Ectodermal cell (in vitro differentiated cells): Measurements from ENCODE around the gene QPCTL.

Experiments used
- H3K27ac ChIP-seq: 2 replicates; pipeline ENCODE4 v1.7.0; 2013; ENCODE audit warnings: mild to moderate bottlenecking, low read depth, low read length; ENCODE audit not compliant: insufficient read depth, poor library complexity, severe bottlenecking
- H3K27me3 ChIP-seq: 2 replicates; pipeline ENCODE4 v1.7.0; 2013; ENCODE audit warnings: mild to moderate bottlenecking, low read length; ENCODE audit not compliant: insufficient read depth, control insufficient read depth, poor library complexity, severe bottlenecking
- H3K36me3 ChIP-seq: one replicate; pipeline ENCODE4 v1.7.0; 2013; ENCODE audit warnings: low read length; ENCODE audit not compliant: control insufficient read depth, insufficient read depth
- H3K4me1 ChIP-seq: one replicate; pipeline ENCODE4 v1.7.0; 2013; ENCODE audit warnings: low read length; ENCODE audit not compliant: control insufficient read depth, insufficient read depth
- H3K4me3 ChIP-seq: 2 replicates; pipeline ENCODE4 v1.7.0; 2013; ENCODE audit warnings: low read depth, low read length, control low read depth; ENCODE audit not compliant: insufficient read depth
- H3K9me3 ChIP-seq: 2 replicates; pipeline ENCODE4 v1.7.0; 2013; ENCODE audit warnings: mild to moderate bottlenecking, low read length, moderate library complexity; ENCODE audit not compliant: control insufficient read depth
- WGBS, 2 experiments: methylation state at CpG; one replicate each; pipeline ENCODE4 v1.1.7; 2013; ENCODE audit warnings: missing lambda C conversion rate in 2 of 2; 5-methylcytosine and 5-hydroxymethylcytosine counted together

Gene QPCTL

GRCh38 chr19:45701676-45702075 is 9.2 kb downstream of the QPCTL start:
- 92 to 93% methylated on average over 7 of the region's 7 CpGs for WGBS, 2 experiments
- H3K36me3 ChIP-seq, result peaks cover 17% of the 10 kb centered on the region
- H3K4me1 ChIP-seq, result no peaks in the 10 kb centered on the region
- H3K27me3 ChIP-seq, result no peaks in the 10 kb centered on the region
- H3K27ac ChIP-seq, result no peak overlapping the region
- H3K9me3 ChIP-seq, result no peaks in the 10 kb centered on the region
- no peak overlapping the region for H3K4me3 ChIP-seq

- peak overlapping the region; percentile 16 for H3K27ac ChIP-seq
- 86% methylated on average over 9 of the region's 9 CpGs for WGBS, 2 experiments
- no peaks in the 10 kb centered on the region for H3K4me1 ChIP-seq
- H3K27me3 ChIP-seq, result no peaks in the 10 kb centered on the region
- H3K36me3 ChIP-seq, result peaks cover 15% of the 10 kb centered on the region
- no peak overlapping the region for H3K4me3 ChIP-seq
- H3K9me3 ChIP-seq, result no peaks in the 10 kb centered on the region
Measured at GRCh38 chr19:45705115-45705514, 12.6 kb downstream of the QPCTL start.

- no peak overlapping the region for H3K4me3 ChIP-seq
- H3K9me3 ChIP-seq, result no peaks in the 10 kb centered on the region
- H3K27ac ChIP-seq, result no peak overlapping the region
- 82 to 87% methylated on average over 12 of the region's 12 CpGs for WGBS, 2 experiments
- no peaks in the 10 kb centered on the region for H3K4me1 ChIP-seq
- peaks cover 15% of the 10 kb centered on the region for H3K36me3 ChIP-seq
- no peaks in the 10 kb centered on the region for H3K27me3 ChIP-seq
Measured at GRCh38 chr19:45705710-45706415, 13.4 kb downstream of the QPCTL start.

GRCh38 chr19:45710356-45711130 is 18.1 kb downstream of the QPCTL start:
- Histone ChIP-seq H3K27ac (no peak overlapping the region), H3K9me3 (no peaks in the 10 kb centered on the region), H3K27me3 (no peaks in the 10 kb centered on the region), H3K4me1 (no peaks in the 10 kb centered on the region), H3K4me3 (no peak overlapping the region), H3K36me3 (peaks cover 4% of the 10 kb centered on the region)
- 88 to 95% methylated on average over 8 to 10 of the region's 10 CpGs for WGBS, 2 experiments

- H3K36me3 ChIP-seq, result peaks cover 4% of the 10 kb centered on the region
- no peaks in the 10 kb centered on the region for H3K27me3 ChIP-seq
- H3K27ac ChIP-seq, result no peak overlapping the region
- no peaks in the 10 kb centered on the region for H3K9me3 ChIP-seq
- no peaks in the 10 kb centered on the region for H3K4me1 ChIP-seq
- 95% methylated on average over 76 of the region's 76 CpGs for WGBS, 2 experiments
- no peak overlapping the region for H3K4me3 ChIP-seq
Measured at GRCh38 chr19:45711851-45712698, 19.6 kb downstream of the QPCTL start.

- no peak overlapping the region for H3K27ac ChIP-seq
- H3K27me3 ChIP-seq, result no peaks in the 10 kb centered on the region
- no peaks in the 10 kb centered on the region for H3K9me3 ChIP-seq
- H3K4me1 ChIP-seq, result no peaks in the 10 kb centered on the region
- 96 to 97% methylated on average over 25 of the region's 25 CpGs for WGBS, 2 experiments
- H3K36me3 ChIP-seq, result peaks cover 4% of the 10 kb centered on the region
- H3K4me3 ChIP-seq, result no peak overlapping the region
Measured at GRCh38 chr19:45712699-45713067, 20.2 kb downstream of the QPCTL start.

- H3K4me3 ChIP-seq, result no peak overlapping the region
- H3K4me1 ChIP-seq, result no peaks in the 10 kb centered on the region
- 96% methylated on average over 15 of the region's 15 CpGs for WGBS, 2 experiments
- peaks cover 4% of the 10 kb centered on the region for H3K36me3 ChIP-seq
- no peaks in the 10 kb centered on the region for H3K27me3 ChIP-seq
- H3K27ac ChIP-seq, result no peak overlapping the region
- no peaks in the 10 kb centered on the region for H3K9me3 ChIP-seq
Measured at GRCh38 chr19:45713141-45713540, 20.7 kb downstream of the QPCTL start.

- Histone ChIP-seq H3K27ac (no peak overlapping the region), H3K4me1 (no peaks in the 10 kb centered on the region), H3K36me3 (no peaks in the 10 kb centered on the region), H3K9me3 (no peaks in the 10 kb centered on the region), H3K27me3 (no peaks in the 10 kb centered on the region), H3K4me3 (no peak overlapping the region)
- 93% methylated on average over 3 of the region's 3 CpGs for WGBS, 2 experiments
Measured at GRCh38 chr19:45715139-45715538, 22.7 kb downstream of the QPCTL start.

GRCh38 chr19:45716359-45717130 is 24.1 kb downstream of the QPCTL start:
- WGBS, 2 experiments, result 5% methylated on average over 24 of the region's 24 CpGs
- H3K27ac ChIP-seq, result no peak overlapping the region
- H3K36me3 ChIP-seq, result no peaks in the 10 kb centered on the region
- H3K9me3 ChIP-seq, result no peaks in the 10 kb centered on the region
- H3K27me3 ChIP-seq, result no peaks in the 10 kb centered on the region
- peak overlapping the region; percentile 70 for H3K4me3 ChIP-seq
- no peaks in the 10 kb centered on the region for H3K4me1 ChIP-seq
